ENCODE data around the gene FAM168B. TPM values are rescaled to one million over a fixed set of nuclear protein-coding genes. Genes with fewer than 3 reads are reported as not detected.

FAM168B gene
- total RNA-seq, 1 donor from 2014 or later: 58.3 TPM

GRCh38 chr2:131056932-131057287 lies 36.4 kb downstream of the FAM168B start:
- intact Hi-C loops (cut with micrococcal nuclease): no loop called here

GRCh38 chr2:131056204-131056931 lies 36.9 kb downstream of the FAM168B start:
- intact Hi-C loops (cut with micrococcal nuclease): no loop called here

GRCh38 chr2:131055169-131056065 lies 37.8 kb downstream of the FAM168B start:
- intact Hi-C loops (cut with micrococcal nuclease): no loop called here

GRCh38 chr2:131054488-131054887 lies 38.8 kb downstream of the FAM168B start:
- intact Hi-C loops (cut with micrococcal nuclease): no loop called here

- intact Hi-C loops (cut with micrococcal nuclease): no loop called here
Measured at GRCh38 chr2:131052741-131053263, 40.5 kb downstream of the FAM168B start.

GRCh38 chr2:131050896-131051295 lies 42.4 kb downstream of the FAM168B start:
- intact Hi-C loops (cut with micrococcal nuclease): no loop called here

GRCh38 chr2:131049150-131049718 lies 44.0 kb downstream of the FAM168B start:
- intact Hi-C loops (cut with micrococcal nuclease): loop anchor here (10.0 kb wide), 1 partner anchor 254 kb away; no protein-coding TSS in a partner anchor

- intact Hi-C loops (cut with micrococcal nuclease): loop anchor here (10.0 kb wide), 1 partner anchor 254 kb away; no protein-coding TSS in a partner anchor
Measured at GRCh38 chr2:131048641-131049040, 44.6 kb downstream of the FAM168B start.

- intact Hi-C loops (cut with micrococcal nuclease): loop anchor here (10.0 kb wide), 1 partner anchor 253 kb away; no protein-coding TSS in a partner anchor
Measured at GRCh38 chr2:131047920-131048560, 45.2 kb downstream of the FAM168B start.

GRCh38 chr2:131046918-131047652 lies 46.2 kb downstream of the FAM168B start:
- intact Hi-C loops (cut with micrococcal nuclease): loop anchor here (10.0 kb wide), 1 partner anchor 252 kb away; no protein-coding TSS in a partner anchor

GRCh38 chr2:131046028-131046917 lies 47.0 kb downstream of the FAM168B start:
- intact Hi-C loops (cut with micrococcal nuclease): loop anchor here (10.0 kb wide), 1 partner anchor 251 kb away; no protein-coding TSS in a partner anchor

- intact Hi-C loops (cut with micrococcal nuclease): loop anchor here (10.0 kb wide), 1 partner anchor 251 kb away; no protein-coding TSS in a partner anchor
Measured at GRCh38 chr2:131045286-131046027, 47.8 kb downstream of the FAM168B start.

- intact Hi-C loops (cut with micrococcal nuclease): loop anchor here (10.0 kb wide), 1 partner anchor 250 kb away; no protein-coding TSS in a partner anchor
Measured at GRCh38 chr2:131044757-131045150, 48.5 kb downstream of the FAM168B start.

GRCh38 chr2:131044075-131044756 lies 49.0 kb downstream of the FAM168B start:
- intact Hi-C loops (cut with micrococcal nuclease): loop anchor here (10.0 kb wide), 1 partner anchor 249 kb away; no protein-coding TSS in a partner anchor

- intact Hi-C loops (cut with micrococcal nuclease): loop anchor here (10.0 kb wide), 1 partner anchor 249 kb away; no protein-coding TSS in a partner anchor
Measured at GRCh38 chr2:131043199-131044074, 49.8 kb downstream of the FAM168B start.

- intact Hi-C loops (cut with micrococcal nuclease): loop anchor here (10.0 kb wide), 1 partner anchor 247 kb away; no protein-coding TSS in a partner anchor
Measured at GRCh38 chr2:131042148-131042775, 51.0 kb downstream of the FAM168B start.
